Smooth muscle cell of the brain vasculature (primary cell): ENCODE results near the gene C1QTNF9B.

ENCODE experiments used
- DNase-seq: peaks from one replicate; pipeline ENCODE4 v3.0.0-alpha.2; 2012; ENCODE audit warnings: low read depth, low spot score

C1QTNF9B gene

DNA sequence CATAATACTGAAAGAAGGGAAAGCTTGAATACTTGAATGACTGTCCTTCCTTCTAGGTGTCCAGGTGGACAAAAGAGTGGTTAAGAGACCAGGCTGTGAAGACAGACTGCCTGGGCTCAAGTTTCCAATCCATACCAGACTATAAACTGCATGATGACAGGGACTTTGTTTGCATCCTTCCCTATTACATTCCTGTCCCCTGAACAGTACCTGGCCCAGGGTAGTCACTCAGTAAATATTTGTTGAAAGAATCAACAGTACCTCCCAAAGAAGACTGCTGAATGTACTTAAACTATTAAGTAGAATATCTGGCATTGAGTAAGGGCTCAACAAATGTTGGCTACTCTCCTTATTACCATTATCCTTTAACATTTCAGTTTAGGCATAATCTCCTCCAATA, 37.8 kb downstream of the C1QTNF9B start:
- DNase-seq, result no peak

DNA sequence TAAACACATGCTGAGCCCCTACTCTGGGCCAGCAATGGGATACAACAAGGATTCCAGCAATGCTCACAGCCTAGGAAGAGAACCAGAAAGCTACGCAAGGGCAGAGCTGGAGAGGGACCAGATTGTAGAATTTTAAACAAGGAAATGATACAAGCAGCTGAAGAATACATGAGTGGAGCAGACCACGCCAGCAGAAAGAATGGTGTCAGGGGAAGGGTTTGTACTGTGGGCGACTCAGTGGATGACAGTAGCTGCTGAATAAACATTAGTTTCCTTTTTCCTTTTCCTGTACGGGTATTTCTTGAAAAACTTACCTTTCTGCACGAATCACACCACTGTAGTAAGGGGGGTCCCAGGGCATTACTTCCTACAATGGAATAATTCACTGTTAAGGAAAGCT, 38.8 kb downstream of the C1QTNF9B start:
- DNase-seq, result no peak

DNA sequence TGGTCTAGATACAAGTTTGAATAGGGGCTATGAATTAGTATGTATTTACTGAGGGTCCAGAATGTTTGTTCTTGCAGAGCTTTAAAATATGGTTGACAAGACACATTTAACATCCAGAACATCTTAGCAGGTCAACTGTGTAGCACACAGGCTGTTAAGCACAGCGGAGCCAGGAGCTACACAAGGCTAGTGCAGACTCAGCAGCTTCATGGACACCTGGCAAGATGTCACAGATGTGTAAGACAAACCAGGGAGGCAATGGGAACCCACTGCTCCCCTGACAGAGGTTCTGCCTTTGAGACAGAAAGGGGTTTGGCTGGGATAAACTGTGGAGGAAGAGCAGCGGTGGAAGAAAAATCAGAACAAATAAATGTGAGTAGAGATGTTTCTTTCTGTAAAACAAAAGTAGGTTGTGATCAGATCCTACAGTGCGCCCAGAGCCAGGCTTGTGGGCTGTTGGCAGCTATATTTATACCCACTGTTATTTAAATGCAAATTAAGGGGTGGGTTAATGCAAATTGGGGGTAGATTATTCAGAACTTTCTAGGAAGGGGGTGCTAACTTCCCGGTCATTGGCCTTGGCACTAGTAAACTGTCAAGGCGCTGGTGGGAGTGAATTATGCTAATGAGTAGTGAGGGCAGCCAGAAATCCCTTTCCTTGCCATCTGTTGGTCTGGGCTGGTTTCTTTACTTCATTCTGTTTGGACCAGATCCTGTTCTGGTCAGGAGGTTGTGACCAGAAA, 41.1 kb downstream of the C1QTNF9B start:
- no peak for DNase-seq

DNA sequence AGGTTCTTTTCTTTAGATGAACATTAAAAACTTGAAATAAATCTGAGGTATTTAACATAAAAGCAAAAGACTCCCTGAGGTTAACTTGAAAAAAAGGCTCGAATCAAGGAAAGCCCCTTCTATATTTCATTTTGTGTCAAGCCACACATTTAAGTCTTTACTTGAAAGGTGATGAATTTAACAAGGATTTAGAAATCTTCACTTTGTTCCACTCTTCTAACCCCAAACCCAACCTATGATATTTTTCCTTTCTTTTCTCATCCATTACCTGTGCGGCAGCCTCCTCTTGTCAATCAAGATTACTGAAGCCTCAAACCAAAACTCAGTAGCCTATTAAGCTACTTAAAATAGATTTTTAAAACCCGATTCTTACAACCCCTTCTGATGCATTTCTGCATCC, 41.9 kb downstream of the C1QTNF9B start:
- DNase-seq, result no peak

DNA sequence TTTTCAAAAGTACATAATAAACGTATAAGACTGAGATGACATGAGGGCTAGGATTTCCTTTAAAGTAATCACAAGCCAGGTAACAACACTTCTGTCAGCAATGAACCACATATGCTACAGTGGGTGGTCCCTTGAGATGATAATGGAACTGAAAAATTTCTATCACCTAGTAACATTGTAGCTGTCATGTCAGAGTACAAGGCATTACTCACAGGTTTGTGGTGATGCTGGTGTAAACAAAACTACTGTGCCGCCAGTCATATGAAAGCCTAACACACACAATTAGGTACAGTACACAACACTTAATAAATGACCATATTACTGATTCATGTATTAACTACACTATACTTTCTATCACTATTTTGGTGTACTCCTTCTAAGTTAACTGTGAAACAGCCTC, 45.0 kb downstream of the C1QTNF9B start:
- DNase-seq, result no peak

DNA sequence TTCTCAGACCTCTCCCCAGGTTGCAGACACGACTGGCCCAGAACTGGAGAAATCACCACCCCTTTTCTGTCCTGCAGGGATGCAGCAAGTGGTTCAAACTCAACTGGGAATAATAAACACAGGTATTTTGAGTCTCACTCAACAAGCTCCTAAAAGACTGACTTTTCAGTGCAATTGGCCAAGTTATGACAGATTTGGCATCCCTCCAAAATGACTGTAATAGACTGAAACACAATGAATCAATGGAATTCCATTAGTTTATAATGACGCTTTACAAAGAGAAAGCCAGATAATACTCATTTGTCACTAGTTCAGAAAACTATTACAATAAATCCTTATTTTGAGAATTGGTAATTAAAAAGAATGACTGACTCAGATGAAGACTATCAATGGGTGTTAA, 46.2 kb downstream of the C1QTNF9B start:
- no peak for DNase-seq

DNA sequence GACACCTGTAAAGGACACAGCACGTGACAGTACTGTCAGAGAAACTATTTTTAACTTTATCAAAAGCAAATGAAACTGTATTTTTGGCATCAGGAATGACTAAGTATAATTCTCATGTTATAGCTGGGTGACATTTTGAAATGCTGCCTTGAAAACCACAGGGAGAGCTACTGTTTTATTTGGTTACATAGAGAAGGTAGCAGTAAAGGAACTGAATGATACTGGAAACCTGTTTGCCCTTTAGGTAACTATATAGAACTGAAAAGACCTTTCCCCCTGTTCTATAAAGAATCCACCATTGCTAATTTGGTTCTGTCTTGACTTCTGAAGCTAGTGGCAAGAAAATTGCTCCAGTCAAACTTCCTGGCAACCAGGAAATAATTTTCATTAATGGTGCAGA, 47.2 kb downstream of the C1QTNF9B start:
- DNase-seq, result no peak

DNA sequence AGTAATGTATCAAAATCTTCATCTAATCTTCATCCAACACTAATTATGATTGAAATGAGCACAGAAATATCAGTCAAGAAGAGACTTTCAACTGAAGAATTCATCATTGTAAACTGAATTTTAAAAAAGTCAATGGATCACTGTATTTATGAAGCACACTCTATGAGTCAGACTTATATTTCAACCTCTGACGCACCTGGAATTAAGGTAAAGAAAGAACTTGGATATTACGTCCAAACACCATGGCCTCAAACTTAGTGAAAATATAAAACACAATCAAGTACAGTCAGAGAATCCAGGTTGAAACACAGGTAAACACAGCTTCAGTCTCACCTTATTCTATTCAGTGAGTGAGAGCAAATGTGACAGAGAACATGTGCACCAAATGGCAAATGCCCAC, 47.6 kb downstream of the C1QTNF9B start:
- DNase-seq, result no peak

DNA sequence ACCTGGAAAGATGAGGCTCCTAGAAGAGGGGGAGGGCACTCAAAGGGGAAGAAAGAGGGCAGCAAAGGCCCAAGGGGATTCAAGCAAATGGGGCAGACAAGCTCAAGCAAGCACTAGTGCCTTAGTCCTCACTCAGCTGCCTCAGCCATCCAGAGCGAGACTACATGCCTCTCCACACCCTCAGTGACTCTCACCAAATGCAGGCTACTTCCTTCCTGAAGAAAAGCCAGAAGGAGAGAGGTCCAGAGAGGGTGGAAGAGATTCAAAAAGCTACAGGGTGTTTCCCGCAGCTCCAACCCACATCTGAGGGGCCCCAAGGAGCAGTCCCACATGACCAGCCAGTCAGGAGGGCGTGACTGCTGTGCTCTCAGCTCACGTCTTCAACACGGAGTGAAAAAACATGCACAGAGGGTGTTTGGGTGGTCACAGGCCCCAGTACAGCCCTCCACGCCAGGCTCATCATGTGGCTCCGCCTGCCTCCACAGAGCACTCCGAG, 48.6 kb downstream of the C1QTNF9B start:
- no peak for DNase-seq

DNA sequence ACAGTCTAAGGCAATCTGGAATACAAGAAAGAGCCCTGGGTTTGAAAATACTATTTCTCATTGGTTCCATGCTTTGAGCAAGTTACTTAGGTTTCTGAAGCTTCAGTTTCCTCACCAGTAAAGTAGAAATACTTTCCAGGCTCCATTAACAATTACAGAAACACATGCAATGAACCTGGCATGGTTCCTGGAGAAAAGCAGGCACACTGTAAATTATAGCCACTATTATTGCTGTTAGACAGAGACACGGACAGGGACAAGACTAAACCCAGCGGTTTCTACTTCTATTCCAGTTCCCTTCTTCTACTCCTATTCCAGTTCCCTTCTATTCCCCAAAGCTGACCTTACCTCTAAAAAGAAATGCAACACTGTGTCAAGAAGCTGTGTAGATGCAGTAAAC, 49.3 kb downstream of the C1QTNF9B start:
- DNase-seq, result no peak

DNA sequence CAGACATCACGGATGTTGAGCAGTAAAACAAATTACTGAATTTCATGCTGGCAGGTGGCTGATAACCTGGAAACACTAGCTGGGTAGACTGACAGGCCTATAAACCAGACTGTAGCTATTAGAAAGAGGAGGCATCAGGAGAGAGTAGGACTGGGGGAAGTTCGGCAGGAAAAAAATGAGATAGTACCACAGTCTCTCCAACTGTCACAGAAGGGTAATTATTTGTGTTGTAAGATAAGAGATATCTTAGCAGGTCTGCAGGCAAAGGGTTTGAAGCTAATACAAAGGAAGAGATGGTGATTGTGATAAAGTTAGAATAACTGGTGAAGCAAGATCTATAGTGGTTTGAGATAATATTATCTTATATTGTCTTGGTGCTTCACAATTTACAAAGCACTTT, 49.8 kb downstream of the C1QTNF9B start:
- DNase-seq, result no peak

DNA sequence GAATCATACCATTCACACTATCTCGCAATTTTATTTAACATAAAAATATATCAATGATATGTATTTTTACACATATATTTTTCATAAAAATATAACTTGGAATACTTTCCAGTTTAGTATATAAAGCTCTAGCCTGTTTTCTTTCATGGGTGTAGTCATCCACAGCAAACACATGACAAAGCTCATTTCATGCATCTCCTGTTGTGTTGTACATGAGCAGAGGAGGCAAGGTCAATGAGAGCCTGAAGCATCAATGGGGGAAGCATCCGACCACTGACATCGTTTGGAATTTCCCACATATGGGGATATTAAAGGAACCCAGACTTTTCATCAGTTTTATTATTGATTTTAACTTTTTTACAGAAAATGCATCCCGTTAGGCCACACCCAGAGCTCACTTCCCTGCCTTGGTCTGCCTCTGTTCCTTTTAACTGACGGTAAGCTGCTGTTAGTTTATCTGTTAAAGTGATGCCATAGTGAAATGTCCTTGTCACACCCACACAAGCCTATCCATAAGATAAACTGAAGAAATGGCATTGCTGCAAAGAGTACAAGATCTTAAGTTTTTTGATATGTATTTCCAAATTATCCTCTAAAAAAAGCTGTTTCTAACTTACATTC, 52.1 kb downstream of the C1QTNF9B start:
- no peak for DNase-seq

DNA sequence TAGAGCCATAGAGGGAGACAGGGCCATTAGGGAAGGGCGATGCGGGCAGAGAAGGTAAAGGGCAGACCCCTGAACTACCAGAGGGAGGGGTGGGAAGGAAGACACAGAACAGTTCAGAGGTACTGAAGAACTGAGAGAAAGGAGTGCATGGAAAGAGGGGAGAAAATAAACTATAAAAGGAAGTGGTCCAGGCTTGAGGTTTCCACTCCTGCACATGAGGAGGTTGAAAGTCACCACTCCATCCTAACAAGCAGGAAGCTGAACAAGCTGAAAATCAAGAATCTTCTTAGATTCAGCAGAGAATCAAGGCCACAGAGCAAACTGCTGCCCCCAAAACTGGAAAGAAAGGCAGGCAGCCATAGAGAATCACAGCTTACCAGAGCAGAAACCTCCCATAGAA, 53.2 kb downstream of the C1QTNF9B start:
- DNase-seq, result no peak

DNA sequence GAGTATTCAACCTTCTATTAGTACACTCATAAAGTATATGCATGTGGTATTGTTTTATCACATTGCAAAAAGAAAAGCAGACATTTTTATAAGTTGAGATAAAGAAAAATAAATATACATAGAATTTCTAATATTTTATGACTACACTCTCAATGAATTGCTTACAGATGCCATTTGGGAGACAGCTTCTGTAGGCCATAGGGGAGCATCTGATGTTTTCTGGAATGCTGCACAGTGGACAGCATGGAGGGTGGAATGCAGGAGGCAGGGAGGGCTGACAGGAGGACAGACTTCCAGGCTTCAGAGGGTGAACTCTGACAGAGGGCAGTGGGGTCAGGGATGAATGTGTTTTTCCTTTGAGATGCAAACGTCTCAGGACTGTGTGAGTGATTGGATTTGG, 53.9 kb downstream of the C1QTNF9B start:
- DNase-seq, result no peak

DNA sequence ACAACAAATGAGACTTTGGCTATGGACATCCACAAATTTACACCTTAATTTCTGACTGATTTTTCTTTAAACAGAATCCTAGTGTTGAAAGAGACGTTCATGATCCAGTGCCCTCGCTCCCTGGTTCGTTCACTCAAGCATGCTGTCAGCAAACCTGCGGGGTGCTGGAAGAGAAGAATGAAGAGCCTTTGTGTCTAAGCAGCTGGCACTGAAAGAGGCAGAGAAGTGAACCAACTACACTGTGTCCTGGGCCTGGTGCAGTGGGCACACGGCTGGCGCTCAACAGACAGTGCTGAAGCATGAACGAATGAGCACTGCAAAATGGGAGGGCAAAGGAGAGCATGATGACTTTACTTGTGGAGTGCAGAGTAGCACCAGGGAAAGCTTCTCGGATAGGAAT, 54.9 kb downstream of the C1QTNF9B start:
- no peak for DNase-seq
